IPS-18c (cell line): Measurements from ENCODE around the gene EPB41L4B.
"Not testable (repeated sequence)": the region's sequence is repeated elsewhere in the genome, so short reads cannot be mapped to it uniquely, and the experiment has no call there.

ENCODE experiments used
- H3K4me3 ChIP-seq: 2 replicates; pipeline ENCODE4 v1.7.0; 2013; ENCODE audit warnings: low read depth, mild to moderate bottlenecking, low read length, moderate library complexity; ENCODE audit not compliant: insufficient read depth
- H3K9me3 ChIP-seq: one replicate; pipeline ENCODE4 v1.6.1; 2013; ENCODE audit warnings: mild to moderate bottlenecking, low read length, moderate library complexity; ENCODE audit not compliant: control insufficient read depth, insufficient read depth

Gene EPB41L4B

GRCh38 chr9:109244179-109245132, 76.4 kb downstream of the EPB41L4B start:
- H3K4me3 ChIP-seq = no peak overlapping the region
- H3K9me3 ChIP-seq = no peaks in the 10 kb centered on the region

DNA sequence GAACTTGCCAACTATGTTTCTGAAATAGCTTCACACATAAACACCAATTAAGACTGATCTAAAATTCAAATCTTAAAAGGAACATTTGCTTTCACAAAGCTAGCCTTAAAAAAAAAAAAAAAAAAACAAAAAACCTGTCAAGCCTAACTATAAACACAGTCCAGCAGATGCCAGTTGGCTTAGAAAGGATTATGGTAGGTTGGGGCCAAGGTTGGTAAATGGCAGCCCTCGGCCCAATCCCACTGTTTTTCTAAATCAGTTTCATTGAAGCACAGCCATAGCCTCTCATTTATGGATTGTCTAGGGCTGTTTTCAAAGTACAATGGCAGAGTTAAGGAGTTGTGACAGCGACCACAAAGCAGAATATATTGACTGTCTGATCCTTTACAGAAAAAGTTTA, 78.1 kb downstream of the EPB41L4B start:
- Histone ChIP-seq H3K4me3 (no peak overlapping the region), H3K9me3 (no peaks in the 10 kb centered on the region)

DNA sequence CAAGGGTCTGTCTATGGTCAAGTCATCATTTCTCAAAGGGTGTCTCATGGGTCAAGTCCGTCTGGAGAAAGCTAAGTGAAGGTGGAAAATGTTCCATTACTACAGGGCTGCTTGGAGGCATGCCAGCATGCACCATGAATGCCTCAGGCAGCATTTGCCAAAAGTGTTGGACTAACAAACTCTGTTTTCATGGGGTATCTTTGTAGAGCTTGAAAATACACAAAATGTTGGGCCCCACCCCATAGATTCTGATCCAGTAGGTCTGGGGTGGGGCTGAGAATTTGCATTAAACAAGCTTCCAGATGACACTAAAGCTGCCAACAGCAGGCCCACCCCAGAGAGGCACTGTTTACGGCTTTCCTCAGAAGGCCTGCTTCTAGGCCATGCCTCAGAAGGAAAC, 78.8 kb downstream of the EPB41L4B start:
- no peaks in the 10 kb centered on the region for H3K9me3 ChIP-seq
- no peak overlapping the region for H3K4me3 ChIP-seq

DNA sequence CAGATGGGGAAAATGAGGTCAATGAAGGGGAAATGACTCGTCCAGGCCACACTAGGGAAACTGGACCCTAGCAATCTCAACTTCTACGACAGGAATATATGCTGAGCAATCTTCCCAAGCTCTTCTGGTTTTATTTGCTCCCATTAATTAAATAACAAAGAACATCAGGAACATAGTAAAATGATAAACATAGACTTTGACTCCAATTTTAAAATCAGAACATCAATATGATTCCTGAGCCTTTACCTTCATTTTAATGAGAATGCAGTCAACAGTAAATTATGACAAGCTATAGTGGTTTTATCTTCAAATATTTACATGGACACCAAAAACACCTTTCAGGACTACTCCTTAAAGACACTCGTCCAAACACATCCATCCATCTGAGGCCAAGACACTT, 79.7 kb downstream of the EPB41L4B start:
- H3K9me3 ChIP-seq = no peaks in the 10 kb centered on the region

DNA sequence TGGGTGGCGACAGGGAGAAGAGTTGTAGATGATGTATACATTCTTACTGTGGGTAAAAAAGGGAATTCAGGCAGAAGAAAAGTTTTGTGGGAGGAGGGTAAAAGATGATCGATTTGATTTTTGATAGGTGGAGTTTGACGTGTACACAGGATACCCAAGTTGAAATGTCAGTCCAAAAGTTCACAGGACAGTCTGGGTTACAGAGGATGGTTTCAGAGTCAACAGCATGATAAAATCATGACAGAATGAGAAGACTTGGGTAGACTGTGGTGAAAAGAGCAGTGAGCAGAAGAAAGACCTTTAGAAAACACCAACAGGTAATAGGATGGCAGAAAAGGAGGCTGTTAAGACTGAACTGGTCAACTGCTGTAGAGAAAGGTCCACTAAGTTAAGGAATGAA, 81.6 kb downstream of the EPB41L4B start:
- H3K9me3 ChIP-seq = no peaks in the 10 kb centered on the region
- H3K4me3 ChIP-seq = no peak overlapping the region

More for the DNA sequence above, 79.7 kb downstream of the EPB41L4B start:
- no peak overlapping the region for H3K4me3 ChIP-seq

- no peak overlapping the region for H3K4me3 ChIP-seq
Measured at GRCh38 chr9:109238655-109239054, 82.2 kb downstream of the EPB41L4B start.

GRCh38 chr9:109238125-109238524, 82.7 kb downstream of the EPB41L4B start:
- no peak overlapping the region for H3K4me3 ChIP-seq
- H3K9me3 ChIP-seq = no peaks in the 10 kb centered on the region

More at GRCh38 chr9:109238655-109239054, 82.2 kb downstream of the EPB41L4B start:
- no peaks in the 10 kb centered on the region for H3K9me3 ChIP-seq

DNA sequence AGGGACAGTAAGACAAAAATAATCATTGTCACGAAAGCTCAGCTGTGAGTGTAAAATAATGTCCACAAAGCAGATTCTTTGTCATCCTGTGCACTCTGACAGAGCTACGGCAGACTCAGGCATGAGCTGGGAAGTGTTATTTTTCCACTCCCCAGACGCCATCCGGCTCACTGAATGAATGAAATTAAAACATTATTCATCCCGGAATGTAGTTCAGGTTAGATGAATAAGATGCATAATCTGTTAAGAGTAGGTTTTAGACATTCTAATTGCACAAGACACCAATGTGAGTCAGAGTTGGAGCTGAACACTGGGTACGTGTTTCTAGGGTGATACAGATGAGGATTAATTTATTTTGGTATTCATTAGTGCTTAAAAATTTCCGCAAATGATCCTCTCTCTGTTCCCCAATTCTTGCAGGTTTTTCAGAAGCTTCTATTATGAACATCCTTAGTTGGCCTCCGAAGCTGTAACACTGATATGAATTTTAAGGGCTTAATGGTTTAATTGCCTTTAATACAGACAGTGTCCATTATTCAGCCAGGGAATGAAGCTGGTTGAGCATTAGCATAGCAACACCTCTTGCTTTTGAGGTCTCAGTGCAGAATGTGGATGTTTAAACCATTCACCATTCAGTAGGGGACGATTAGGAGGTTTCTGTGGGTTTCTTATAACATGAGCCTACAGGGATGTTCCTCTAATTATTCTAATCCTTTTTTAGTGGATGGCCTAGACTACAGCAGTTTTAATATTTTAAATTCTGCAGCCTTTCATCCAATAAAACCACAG, 88.2 kb downstream of the EPB41L4B start:
- Histone ChIP-seq H3K4me3 (no peak overlapping the region), H3K9me3 (no peaks in the 10 kb centered on the region)

GRCh38 chr9:109231593-109231992, 89.3 kb downstream of the EPB41L4B start:
- no peaks in the 10 kb centered on the region for H3K9me3 ChIP-seq
- no peak overlapping the region for H3K4me3 ChIP-seq

- Histone ChIP-seq H3K9me3 (no peaks in the 10 kb centered on the region), H3K4me3 (no peak overlapping the region)
Measured at GRCh38 chr9:109230277-109230676, 90.6 kb downstream of the EPB41L4B start.

DNA sequence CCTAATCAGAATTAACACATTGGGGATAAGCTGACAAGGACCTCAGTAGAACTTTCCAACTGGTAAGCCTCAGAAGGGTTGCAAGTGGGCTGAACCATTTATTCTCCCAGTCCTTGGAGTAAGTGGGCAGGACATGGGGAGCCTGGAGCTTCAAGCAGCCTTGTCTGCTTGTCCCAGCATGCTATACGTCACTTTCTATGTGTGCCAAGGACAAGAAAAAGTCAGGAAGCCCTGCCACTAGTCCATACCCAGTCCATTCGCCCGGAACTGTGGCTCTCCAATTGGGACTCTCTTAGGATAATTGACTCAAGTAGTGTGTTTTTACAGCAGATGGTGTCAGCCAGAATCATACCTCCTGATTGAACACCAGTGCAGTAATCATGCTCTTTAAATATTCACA, 91.2 kb downstream of the EPB41L4B start:
- H3K4me3 ChIP-seq = no peak overlapping the region

GRCh38 chr9:109228093-109228642, 92.7 kb downstream of the EPB41L4B start:
- Histone ChIP-seq H3K9me3 (no peaks in the 10 kb centered on the region), H3K4me3 (no peak overlapping the region)

More for the DNA sequence above, 91.2 kb downstream of the EPB41L4B start:
- H3K9me3 ChIP-seq = no peaks in the 10 kb centered on the region

DNA sequence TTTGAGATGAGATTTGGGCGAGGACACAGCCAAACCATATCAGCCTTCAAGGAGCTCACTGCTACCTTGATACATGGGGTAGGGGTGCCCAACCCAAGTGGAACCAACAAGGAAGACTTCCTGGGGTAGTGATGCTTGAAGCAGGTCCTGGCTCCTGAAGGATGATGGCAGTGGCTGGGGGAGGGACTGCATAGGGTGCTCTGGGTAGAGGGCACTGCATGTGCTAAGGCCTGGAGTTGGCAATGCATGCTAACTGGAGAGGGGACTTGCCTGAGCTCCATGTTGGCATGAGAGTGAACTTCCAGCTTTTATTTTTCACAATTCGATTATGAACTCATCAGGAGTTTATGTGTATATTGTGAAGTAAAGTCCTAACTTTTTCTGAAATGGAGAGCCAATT, 95.2 kb downstream of the EPB41L4B start:
- H3K4me3 ChIP-seq = no peak overlapping the region

DNA sequence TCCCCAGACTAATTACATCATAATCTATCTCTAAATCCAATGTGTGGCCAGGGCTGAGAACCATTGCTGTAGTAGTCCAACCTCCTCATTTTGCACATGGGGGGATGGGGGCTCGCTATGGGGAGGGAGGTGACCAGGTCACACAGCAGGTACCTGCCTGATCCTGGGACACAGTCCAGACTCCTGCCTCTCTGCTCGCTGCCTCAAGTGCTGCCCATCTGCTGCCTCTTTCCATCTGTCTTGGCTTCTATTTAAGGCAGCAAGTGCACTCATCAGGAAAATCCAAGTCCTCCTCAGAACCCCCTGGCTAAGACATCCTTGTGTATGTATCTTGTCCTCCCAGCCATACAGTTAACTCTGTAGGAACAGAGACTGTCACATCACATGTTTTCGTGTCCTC, 96.1 kb downstream of the EPB41L4B start:
- H3K9me3 ChIP-seq = peaks cover 2% of the 10 kb centered on the region
- H3K4me3 ChIP-seq = no peak overlapping the region

More for the DNA sequence above, 95.2 kb downstream of the EPB41L4B start:
- H3K9me3 ChIP-seq = peaks cover 2% of the 10 kb centered on the region

DNA sequence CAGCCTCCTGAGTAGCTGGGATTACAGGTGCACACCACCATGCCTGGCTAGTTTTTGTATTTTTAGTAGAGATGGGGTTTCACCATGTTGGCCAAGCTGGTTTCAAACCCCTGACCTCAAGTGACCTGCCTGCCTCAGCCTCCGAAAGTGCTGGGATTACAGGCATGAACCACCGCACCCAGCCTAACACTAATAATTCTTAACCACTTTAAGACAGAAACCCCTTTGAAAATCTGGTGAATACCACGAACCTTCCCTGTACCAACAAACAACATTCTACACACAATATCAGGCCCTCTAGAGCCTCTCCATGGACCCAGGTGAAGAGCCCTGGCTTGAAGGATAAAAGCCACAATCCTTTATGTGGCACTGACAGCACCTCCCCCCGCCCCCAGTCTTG, 102.6 kb downstream of the EPB41L4B start:
- not testable (repeated sequence) for H3K9me3 ChIP-seq, H3K4me3 ChIP-seq

DNA sequence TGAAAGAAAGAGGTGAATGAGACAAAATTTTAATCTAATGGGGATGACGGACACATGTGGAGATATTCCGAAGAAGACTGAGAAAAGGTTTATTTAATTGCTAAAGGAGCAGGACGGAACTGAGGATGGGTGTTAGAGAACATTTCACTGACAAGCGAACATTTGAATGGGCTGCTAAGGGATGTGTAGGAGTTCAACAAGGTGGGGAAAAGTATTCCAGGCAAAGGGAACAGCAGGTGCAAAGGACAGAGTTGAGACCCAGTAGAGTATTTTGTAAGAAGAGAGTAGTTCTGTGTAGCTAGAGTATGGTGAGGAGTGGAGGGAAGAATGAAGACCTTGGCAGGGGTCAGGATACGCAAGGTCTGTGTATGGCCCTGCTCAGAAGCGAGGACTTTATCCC, 106.4 kb downstream of the EPB41L4B start:
- Histone ChIP-seq H3K9me3 (no peaks in the 10 kb centered on the region), H3K4me3 (no peak overlapping the region)

- no peak overlapping the region for H3K4me3 ChIP-seq
- H3K9me3 ChIP-seq = no peaks in the 10 kb centered on the region
Measured at GRCh38 chr9:109213285-109214121, 107.4 kb downstream of the EPB41L4B start.
